Right lung (tissue), 5 donors: Measurements from ENCODE around the gene ACTA1. TPM values are rescaled to one million over a fixed set of nuclear protein-coding genes. Genes with fewer than 3 reads are reported as not detected.
"Not testable (repeated sequence)": the region's sequence is repeated elsewhere in the genome, so short reads cannot be mapped to it uniquely, and the experiment has no call there.

ENCODE experiments used
- DNase-seq, 2 donors: peaks; one replicate each; pipeline ENCODE4 v3.0.0-alpha.2; 2013
- polyA plus RNA-seq, 5 donors: library from polyadenylated mRNA; unstranded; fragments of 120-200 nt; gene quantifications; one replicate each; pipeline versions ENCODE4 v1.2.1 to v1.2.3, GENCODE V29; 2013; ENCODE audit warnings: inconsistent platforms in 1 of 5, low replicate concordance in 1 of 5; ENCODE audit not compliant: insufficient read length in 5 of 5, insufficient read depth in 1 of 5

The ACTA1 gene
- polyA plus RNA-seq, 5 donors: 0.40 to 541 (median 3.9) TPM

DNA sequence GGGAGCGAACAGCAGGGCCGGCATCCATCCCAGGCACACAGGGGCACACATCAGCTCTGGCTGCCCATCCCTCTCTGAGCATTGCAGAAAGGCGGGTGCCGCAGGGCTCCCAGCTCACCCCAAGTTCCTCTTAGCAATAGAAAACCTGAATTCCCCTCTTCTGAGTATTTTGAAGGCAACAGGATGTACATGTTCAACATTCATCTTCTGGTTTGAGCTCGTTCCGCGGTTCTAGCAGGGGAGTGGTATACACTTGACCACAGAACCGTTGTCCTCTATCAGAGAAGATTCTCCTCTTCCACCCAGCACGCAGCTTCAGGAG lies 23.6 kb downstream of the ACTA1 start:
- DNase-seq: no peak

DNA sequence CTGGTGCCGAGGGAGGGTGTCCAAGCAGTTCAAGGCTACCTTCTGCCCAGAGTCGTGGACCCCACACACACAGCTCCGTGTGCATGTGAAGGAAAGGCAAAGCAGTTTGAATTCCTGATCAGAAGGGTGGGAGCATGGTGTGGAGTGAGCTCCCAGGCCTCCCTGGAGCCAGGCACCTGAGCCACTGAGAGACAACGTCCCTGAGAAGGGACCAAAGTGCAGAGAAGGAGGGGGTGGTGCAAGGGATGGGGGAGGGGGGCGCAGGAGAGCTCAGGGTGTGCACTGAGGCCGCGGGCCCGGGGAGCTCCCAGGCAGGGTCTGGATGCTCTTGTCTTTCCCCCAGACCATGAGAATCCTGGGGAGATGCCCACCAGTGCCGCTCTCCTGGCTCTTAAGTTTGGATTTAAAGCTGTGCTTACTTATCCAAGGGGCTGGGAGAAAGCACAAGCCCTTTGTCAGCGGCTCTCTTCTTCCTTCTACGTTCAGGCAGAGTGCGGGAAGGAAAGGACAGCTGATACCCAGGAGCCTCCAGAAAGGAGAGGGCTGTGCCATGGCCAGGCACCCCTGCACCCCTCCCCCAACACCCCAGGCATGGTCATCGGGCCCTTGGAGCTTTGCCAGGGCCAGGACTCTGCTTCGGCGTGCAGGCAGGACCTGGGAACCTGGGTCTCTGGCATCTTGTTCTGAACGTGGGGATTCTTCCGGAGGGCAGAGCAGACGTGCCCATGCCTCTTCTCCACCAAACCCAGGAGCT lies 24.1 kb downstream of the ACTA1 start:
- DNase-seq: no peak

DNA sequence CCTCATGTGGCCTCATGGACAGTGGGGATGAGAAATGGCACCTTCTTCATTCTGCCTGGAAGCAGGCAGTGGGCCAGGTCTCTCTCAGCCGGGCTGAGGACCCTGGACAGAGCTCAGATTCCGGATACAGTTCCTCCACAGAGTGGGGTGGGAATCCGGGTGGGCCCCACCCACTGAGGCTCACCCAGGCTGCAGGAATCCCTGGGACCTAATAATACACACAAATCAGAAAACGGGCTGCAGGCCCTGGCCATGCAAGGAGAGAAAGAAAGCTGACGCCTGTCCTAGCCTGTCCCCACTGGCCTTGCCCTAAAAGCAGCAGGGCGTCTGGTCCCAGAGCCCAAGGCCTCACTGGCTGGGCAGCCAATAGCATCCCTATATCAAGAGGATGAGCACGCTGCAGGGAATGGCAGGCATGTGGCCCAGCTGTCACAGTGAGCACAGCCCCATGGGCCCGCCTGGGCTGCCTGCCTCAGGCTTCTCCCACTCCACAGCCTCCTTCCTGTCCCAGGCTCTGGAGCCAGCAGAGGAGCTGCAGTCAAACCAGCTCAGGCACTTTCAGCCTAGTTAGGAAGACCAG lies 25.3 kb downstream of the ACTA1 start:
- DNase-seq: no peak

- no peak for DNase-seq
Measured at GRCh38 chr1:229407206-229408026, 26.5 kb downstream of the ACTA1 start.

- DNase-seq: no peak
Measured at GRCh38 chr1:229406798-229407197, 27.1 kb downstream of the ACTA1 start.

DNA sequence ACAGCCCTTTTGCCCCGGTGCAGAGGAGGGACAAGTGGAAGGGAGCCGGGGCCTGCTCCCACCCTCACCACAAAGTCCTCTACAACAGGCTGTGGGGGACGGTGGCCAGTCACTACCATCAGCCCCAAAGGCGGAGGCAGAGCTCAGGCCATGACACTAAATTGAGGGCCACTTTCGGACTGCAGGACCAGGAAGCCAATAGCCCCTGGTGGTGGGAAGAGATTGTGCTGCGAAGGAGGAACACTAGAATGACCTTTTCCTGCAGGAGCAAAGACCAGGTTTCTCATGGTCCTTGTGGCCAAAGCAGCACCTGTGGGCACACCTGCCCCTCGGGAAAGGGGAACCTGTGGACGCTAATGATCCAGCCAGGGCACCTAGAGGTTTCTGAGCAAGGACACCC lies 30.3 kb downstream of the ACTA1 start:
- no peak for DNase-seq

DNA sequence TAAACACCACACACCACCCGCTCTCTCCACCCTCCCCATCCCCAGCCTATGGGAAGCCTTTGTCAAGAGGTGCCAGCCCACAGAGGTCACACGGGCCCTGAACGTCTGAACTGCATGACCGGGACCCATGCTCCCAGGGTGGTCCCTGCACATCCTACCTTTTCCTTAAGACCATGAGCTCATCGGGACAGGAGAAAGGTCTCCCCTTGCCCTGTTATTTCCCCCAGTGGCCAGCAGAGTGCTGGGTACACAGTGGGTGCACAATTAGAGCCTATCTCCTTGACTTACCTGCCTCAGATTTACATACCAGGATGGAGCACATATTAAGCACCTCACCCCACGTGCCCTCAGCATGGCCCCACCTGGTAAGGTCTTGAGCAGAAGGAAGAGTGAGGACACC lies 30.9 kb downstream of the ACTA1 start:
- DNase-seq: no peak

GRCh38 chr1:229402329-229402728 lies 31.6 kb downstream of the ACTA1 start:
- not testable (repeated sequence) for DNase-seq

- DNase-seq: no peak
Measured at GRCh38 chr1:229397762-229398161, 36.1 kb downstream of the ACTA1 start.

GRCh38 chr1:229396585-229397206 lies 37.2 kb downstream of the ACTA1 start:
- no peak for DNase-seq

- not testable (repeated sequence) for DNase-seq
Measured at GRCh38 chr1:229394517-229394916, 39.4 kb downstream of the ACTA1 start.

GRCh38 chr1:229392936-229393335 lies 41.0 kb downstream of the ACTA1 start:
- no peak for DNase-seq

DNA sequence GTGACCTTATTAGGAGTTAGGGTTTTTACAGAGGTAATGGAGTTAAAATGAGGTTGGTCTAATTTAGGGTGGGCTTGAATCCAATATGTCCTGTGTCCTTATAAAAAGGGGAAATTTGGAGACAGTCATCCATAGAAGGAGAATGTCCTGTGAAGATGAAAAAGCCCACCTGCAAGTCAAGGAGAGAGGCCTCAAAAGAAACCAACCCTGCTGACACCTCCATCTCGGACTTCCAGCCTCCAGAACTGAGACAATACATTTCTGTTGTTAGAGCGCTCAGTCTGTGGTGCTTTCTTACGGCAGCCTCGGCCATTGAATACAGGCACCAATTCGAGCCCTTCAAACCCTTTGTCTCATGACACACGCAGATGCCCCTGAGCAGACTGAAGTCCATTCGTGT lies 43.8 kb downstream of the ACTA1 start:
- no peak for DNase-seq

DNA sequence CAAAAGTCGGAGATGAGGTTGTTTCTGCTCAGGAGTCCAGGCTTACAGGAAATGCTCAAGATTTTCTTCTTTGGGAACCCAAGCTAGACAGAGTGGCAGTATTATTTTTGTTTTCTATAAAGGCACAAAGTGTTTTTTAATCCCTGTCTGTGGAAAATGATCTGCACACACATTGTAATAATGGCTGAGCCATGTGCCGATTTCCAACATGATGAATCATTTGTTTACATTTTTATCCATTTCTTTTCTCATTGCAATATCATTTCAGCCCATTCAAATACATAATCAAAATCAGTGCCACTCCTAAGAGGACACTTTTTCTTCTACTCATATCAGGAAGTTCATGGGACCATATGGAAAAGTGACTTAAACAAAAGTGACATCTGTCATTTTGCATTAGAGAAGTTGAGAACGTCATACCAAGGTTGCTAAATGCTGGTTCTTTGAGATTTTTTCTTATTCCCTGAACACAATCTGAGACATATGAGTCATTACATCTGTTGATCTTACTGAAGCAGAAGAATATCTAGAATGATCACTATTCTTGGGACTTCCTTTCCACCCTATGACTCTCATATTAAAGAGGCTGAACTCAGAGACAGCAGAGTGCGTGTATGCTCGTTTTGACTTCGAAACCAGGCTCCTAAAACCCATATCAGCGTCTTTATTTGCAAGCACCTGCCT lies 44.9 kb downstream of the ACTA1 start:
- no peak for DNase-seq

- DNase-seq: no peak
Measured at GRCh38 chr1:229385853-229386456, 47.9 kb downstream of the ACTA1 start.

DNA sequence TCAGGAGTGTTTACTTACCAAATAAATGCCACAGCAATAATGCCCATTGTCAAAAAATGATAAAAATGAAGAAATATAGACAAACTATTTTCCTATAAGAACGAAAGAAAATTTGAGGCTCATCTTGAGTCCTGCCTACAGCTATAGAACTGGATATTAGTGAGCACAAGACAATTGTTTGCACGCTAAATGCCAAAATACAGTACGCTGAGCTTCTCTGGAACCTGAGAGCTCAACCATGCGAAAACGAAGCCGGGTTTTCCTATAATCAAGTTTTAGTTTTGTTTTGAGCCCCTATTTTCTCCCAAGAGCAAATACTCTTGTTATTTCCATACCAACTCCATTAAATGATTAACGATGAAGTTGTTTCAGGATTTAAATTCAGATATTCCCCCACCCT lies 49.1 kb downstream of the ACTA1 start:
- no peak for DNase-seq

- no peak for DNase-seq
Measured at GRCh38 chr1:229383961-229384360, 49.9 kb downstream of the ACTA1 start.

- no peak for DNase-seq
Measured at GRCh38 chr1:229383188-229383587, 50.7 kb downstream of the ACTA1 start.
